Activated T-cell treated with anti-CD3 and anti-CD28 coated beads for 4 hours (primary cell): ENCODE measurements around the gene LDLRAD4.

ENCODE experiments used
- DNase-seq: peaks from one replicate; pipeline ENCODE4 v3.0.0-alpha.2; 2020

Gene LDLRAD4

DNA sequence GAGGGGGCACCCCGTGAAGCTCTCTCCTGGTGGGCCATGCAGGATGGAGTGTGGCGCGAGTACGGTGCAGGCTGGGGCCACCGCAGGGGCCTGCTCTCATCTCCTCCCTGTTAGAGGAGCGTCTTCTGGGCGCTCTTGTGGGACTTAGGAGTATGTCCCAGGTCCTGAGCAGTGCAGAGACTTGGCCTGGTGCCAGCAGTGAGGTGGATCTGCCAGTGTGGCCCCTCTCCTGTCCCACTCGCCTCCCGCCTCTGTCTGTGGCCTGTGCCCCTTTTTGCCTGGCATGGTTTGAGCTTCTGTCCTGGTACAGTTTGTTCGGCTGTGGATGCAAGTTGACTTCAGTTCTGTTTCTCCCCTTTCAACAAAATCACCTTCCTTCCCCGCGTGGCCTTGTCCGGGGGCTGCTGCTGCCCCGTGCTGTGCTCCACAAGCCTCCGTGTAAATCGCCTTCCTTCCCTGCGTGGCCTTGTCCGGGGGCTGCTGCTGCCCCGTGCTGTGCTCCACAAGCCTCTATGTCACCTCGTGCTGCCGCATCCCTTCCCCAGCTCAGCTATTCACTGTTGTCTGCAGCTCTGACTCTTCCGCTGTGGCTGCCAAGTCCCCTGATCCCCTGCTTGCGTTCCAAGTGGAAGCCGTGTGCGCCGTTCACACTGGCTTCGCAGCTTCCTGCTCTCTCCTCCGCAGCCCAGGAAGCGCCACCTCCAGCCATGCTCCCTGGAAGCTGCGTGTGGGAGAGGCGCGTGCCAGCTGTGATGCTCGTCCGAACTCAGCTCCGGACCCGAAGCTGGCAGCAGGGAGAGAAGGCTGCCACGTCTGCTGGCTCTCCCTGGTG, 13.7 kb downstream of the LDLRAD4 start:
- DNase-seq, result no peak

GRCh38 chr18:13232971-13233786, 14.6 kb downstream of the LDLRAD4 start:
- no peak for DNase-seq

- no peak for DNase-seq
Measured at GRCh38 chr18:13233787-13234783, 15.5 kb downstream of the LDLRAD4 start.

DNA sequence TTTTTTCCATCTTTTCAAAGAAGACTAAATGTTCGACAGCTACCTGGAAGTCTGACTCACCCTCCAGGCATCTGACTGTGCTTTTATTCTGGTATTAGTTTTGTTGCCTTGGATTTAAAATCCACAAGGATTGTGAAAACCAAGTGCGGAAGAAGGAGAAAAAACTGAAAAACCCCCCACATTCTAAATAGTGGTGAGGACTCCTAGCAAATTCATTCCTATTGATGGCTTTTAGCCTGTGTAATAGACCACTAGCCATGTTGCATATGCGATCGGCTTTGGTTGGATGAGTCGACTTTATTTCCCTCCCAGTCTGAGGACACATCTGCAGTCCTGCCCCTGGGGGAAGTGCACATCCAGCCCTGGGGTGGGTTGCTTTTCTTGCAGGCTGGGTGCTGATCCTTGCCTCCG, 16.9 kb downstream of the LDLRAD4 start:
- no peak for DNase-seq

DNA sequence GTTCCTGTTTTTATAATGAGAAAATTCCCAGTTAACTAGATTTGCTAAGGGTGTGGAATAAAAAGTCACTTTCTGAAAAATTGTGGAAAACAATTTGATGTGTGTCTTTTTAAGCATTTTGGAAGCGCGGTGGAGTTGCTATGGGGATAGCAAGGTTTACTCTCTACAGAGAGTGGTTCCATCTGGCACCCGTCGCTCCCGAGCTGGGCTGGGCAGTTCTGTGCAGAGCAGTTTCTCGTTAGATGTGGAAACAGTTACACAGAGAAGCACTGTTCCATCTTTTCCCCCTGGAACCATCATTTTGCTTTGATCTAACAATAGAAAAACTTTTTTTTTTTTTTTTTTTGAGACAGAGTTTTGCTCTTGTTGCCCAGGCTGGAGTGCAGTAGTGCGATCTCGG, 17.4 kb downstream of the LDLRAD4 start:
- DNase-seq, result no peak

DNA sequence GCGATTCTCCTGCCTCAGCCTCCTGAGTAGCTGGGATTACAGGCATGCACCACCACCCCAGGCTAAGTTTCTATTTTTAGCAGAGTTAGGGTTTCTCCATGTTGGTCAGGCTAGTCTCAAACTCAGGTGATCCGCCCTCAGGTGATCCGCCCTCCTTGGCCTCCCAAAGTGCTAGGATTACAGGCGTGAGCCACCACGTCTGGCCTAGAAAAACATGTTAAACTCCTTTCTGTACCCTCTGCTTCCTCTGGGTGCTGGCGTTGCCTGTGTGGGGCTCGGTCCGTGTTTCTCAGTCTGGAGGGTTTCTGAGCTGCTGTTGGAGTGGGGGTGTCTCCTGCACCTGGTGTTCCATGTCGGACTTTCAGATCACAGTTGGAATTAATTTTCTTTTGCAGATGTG, 17.9 kb downstream of the LDLRAD4 start:
- DNase-seq, result no peak

- DNase-seq, result no peak
Measured at GRCh38 chr18:13237073-13237472, 18.5 kb downstream of the LDLRAD4 start.

DNA sequence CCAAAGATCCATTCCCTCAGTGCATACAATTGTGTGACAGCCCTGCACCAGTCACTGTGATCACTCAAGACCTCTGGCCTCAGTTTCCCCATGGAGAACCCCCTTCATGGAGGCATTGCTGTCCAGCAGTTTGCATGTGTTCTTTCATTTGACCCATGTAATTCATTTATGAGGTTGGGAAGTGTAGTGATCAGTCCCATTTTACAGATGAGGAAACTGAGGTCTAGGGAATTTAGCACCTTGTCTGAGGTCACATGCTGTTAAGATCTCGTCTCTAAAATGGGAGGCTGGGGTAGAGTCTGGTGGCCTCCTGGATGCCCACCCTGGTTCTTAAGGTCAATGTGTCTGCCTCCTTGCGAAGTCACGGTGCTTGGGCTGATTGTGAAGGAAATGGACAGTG, 19.1 kb downstream of the LDLRAD4 start:
- DNase-seq, result no peak

DNA sequence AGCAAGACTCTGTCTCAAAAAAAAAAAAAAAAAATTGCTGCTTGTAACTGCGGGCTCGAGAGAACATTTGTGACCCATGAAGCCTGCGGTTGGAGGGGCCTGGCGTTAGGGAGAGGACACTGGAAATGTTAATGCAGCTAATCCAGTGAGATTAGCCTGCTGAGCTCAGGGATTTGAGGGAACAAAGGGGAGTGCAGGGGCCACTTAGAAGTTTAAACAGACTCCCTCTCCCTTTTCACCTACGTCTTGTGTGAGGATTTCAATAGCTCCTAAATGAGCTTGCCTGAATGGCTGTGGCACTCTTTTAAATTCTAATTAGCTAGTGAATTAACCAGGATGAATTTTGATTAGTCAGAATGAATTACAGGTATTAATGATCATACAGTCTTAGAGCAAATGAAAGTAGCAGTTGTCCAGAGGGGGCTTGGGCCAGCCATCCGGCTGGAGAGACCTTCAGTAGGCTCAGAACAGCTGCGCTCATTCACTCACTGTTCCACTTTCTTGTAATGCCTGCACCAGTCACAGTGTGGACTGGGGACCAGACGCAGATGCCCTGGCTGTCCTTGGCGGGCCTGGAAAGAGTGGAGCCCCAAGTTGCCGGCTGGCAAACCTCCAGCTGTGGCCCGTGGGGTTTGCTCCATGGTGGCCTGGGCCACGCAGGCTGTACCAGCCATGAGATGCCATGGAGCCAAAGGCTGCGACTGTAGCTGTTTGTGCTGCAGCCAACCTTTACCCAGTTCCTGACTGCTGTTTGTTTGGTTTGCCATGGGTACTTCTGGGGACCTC, 20.8 kb downstream of the LDLRAD4 start:
- DNase-seq, result no peak

DNA sequence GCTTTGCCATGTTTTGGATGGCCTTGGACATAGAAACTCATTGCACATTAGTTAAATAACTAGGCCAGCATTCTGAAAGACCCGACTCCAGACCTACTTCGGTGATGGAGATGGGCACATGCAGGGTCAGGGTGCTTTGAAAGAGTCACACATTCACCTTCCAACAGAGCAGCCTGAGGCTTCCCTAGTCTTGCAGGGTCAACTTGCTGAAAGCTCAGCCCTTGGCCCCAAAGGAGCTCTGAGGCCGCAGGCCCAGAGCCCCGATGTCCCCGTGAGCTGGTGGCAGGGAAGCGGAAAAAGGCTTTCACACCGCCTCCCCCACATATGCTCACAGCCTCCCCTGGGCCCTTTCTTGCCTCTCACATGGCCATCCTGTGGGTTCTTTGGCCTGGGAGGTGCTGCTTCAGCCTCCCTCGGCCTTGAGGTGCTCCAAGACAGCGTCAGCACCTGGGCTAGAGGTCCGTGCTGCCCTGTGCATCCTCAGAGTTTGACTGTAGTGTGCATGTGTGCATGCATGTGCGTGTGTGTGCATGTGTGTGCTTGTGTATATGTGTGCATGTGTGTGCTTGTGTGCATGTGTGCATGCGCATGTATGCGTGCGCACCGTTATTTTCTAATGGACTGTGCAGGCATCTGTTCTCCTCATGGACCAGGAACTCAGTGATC, 21.6 kb downstream of the LDLRAD4 start:
- no peak for DNase-seq

- DNase-seq, result no peak
Measured at GRCh38 chr18:13241083-13241892, 22.7 kb downstream of the LDLRAD4 start.

DNA sequence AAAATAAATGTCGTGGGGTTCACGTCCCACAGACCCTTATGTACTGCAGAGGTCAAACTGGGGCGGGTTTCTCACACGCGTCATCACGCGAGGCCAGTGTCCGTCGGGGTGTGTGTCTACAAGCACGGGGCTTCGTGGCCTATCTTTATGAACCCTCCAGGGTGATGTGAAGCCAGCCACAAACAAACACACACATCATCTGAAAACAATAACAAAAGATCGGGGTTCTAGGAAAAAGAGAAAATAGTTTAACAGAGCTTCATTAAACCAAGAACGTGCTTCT, 23.3 kb downstream of the LDLRAD4 start:
- DNase-seq, result no peak

DNA sequence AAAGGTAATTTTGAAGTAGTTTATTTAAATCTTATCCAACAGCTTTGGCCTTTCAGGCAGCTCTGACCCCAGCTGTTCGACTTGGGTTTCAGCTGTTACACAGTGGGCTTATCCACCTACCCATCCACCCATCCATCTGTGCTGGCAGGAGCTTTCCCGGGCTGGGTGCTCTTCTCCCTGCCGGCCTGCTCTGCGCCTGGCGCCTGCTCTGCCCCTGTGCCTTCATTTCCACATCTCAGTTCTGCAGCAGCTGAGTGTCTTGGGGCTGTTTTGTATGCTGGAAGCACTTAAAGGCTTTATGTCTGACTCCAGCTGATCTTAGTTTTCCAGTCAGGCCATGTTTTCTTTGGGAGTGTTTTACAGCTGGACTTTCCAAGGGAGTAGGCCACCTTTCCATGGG, 24.2 kb downstream of the LDLRAD4 start:
- DNase-seq, result no peak

- DNase-seq, result no peak
Measured at GRCh38 chr18:13243363-13243762, 24.8 kb downstream of the LDLRAD4 start.

DNA sequence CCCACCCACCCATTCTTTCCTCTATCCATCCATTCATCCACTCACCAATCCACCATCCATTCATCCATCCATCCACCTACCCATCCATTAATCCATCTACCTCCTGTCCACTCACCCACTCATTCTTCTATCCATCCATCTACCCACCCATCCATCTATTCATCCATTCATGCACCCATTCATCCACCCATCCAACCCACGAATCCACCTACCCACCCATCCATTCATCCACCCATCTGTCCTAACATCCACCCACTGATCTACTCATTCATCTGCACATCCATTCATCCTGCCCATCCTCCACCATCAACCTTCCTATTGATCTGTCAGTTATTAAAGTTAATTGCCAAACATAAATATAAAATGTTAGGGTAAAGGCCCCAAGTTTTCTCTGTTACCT, 25.6 kb downstream of the LDLRAD4 start:
- DNase-seq, result no peak

GRCh38 chr18:13245481-13246000, 27.0 kb downstream of the LDLRAD4 start:
- no peak for DNase-seq

GRCh38 chr18:13246121-13246520, 27.6 kb downstream of the LDLRAD4 start:
- no peak for DNase-seq

GRCh38 chr18:13246591-13246990, 28.0 kb downstream of the LDLRAD4 start:
- DNase-seq, result no peak

DNA sequence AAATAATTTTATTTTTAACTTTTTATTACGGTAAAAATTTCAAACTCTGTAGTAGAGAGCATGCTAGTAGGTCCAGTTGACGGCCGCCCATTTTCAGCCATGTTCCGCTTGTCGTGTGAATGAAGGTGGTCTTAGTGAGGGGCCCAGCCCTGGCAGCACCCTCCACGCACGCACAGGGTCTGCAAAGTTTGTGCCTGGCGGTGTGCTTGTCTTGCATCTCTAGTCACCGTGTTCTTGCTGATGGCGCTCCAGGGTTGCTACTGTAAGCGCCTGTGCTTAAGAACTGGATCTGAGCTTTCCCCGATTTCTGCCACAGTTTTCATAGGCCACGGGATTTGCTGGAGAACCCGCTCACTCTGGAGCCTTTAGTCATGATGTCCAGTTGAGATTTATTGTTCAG, 28.9 kb downstream of the LDLRAD4 start:
- DNase-seq, result no peak

GRCh38 chr18:13252686-13253410, 34.3 kb downstream of the LDLRAD4 start:
- no peak for DNase-seq
